Smooth muscle cell of the brain vasculature (primary cell): ENCODE measurements around the gene LRRC51.
"Not testable (repeated sequence)": the region's sequence is repeated elsewhere in the genome, so short reads cannot be mapped to it uniquely, and the experiment has no call there.

Source experiments
- DNase-seq: peaks from one replicate; pipeline ENCODE4 v3.0.0-alpha.2; 2012; ENCODE audit warnings: low read depth, low spot score

The LRRC51 gene

DNA sequence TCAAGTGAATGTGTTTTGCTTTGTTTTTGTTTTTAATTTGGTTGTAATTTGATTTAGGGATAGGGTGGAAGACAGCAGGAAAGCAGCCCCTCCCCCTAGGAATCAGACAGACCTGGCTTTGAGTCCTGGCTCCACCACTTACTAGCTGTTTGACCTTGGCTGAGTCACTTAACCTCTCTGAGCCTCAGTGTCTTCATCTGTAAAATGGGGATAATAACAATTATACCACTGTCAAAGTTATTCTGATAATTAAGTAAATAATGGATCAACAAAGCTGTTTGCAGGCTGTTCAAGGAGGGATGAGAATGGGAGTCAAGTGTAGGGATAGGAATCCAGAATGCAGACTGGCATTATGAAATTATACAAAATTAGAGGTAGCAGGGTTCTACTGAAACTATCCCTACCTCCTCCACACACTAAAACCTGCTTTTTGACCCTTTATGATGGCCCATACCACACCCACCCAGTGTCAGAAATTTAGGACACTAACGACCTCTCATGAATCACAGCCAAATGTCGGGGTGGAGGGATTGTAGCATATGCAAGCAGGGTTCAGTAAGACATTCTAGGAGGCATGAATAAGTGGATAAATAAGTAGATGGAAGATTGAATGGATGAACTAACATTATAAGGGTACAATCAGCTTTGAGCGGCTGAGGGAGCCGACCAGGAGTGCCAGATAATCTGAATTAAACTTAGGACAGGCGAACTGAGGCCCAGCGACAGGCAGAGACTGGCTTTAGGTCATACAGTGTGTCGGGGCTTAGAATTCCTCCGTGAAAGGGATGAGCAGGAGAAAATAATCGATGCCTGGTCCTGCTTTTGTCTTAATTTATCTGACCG is 30.9 kb downstream of the LRRC51 start:
- DNase-seq = no peak

DNA sequence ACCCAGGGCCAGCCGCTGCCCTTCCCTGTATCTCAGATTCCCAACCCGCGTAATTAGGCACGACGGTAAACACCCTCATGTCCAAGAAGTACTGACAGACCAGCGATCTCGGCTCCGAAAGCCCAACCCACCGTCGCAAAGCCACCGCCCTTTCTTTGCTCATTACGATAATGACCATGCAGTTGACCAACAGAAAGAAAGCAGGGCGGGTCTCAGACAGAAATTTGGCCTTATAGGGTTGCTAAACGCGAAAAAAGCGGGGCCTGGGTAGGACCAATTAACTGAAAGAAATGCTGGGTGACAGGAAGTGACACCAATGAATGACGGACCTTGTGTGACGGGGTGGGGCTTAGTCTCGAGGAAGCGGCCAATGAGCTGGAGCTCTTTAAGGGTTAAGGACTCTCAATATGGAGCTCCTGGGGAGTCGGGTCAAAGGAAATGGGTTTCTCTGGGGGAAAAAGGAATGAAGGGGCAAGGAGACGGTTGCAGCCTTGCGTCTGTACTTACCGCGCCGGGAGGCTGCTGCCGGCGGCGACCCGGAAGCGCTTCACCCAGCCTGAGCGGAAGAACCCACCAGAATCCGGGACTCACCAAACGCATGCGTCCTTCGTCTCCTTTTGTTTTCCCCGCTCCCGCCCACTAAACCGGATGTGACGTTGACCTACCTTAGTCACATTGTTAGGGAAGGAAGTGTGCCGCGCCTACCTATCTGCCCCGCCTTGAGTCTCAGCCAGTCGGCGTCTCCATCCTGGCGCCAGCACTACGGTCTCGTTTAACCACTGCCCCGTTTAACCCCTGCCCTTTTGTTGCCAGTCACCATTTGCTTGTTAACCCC is 31.7 kb downstream of the LRRC51 start, which contains the start of gene ANAPC15:
Gene ANAPC15 (minus strand): TSS at position 553 of the 835 bp plus-strand sequence. CDS start 1,419 bp downstream, outside the sequence.
- DNase-seq = peak; percentile 98

DNA sequence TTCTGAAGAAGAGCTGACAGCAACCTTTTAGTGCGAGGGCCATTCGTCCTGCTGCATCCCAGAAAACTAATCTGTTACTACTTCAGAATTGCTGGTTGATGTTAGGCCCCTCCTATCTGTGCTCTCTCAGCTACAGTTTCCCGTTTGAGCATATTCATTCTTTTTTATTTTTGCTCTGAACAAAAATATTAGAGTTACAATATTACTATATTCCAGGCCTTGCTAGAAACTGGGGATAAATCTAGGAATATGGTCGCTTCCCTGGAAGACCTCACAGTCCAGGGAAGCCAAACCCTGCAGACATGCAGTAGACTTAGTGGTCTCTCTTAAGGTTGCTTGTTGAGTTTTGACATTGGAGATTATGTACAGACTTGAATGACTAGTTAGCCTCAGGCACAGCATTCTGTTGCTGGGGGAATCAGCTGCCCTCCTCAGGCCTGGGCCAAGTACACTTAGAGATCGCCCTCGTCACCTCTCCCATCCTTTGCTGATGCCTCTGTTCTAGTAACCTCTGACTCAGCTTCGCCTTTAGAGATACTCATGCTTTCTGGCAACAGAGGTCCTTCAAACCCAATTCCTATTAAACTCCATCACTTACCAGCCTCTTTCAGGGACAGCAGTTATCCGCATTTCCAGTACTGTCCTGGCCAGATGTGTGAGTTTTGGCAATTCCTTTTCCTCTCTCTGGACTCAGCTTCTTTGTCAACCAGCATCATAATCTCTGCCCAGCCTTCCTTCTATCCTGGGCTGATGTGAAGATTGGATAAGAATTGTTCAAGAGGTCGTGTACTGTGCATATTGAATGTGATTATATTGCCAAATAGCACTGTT is 32.5 kb downstream of the LRRC51 start:
- DNase-seq = no peak

DNA sequence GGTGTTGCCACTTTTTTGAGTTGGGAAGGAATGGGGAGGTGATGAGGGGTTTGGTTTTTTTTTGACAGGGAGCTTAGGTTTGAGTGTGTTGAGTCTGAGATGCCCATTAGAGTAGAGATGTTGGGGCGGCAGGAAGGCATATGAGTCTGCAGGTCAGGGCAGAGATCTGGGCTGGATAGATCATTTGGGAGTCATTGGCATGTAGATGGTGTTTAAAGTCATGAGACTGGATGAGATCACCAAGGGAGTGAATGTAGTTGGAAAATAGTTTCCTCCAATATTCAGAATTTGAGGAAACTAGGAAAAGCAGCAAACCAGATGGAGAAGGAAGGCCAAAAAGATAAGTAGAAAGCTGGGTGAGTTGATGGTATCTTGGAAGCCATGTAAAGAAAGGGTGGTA is 33.9 kb downstream of the LRRC51 start:
- DNase-seq = no peak

DNA sequence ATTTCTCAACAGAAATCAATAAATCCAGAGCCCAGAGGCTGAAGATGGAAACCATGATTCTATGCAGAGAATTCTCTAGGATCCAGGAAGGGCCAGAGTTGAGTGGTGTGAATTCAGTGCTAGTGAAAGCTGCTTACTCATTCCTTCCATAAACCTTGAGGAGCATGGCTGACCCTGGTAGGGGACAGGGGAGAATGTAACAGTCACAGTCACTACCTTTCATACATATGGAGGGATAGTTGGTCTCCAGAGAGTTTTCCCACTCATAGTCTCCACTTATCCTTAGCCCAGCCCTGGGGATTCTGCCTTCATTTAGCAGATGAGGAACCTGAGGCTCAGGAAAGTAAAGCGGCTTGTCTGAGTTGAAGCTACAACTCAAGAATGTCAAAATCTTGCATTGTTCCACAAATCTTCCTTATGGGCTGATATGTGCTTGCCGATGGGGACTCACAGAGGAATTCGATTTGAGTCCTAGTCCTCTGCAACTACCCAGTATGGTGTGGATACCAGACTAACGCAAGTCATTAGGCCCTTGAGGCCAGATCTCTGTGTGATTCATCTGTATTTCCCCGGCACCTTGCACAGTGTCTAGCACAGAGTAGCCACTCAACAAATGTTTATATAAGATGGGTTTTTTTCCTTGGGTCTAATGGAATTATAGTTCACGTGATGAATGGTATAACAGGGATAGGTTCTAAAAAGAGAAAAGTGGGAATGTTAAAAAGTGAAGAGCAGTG is 35.5 kb downstream of the LRRC51 start:
- no peak for DNase-seq

DNA sequence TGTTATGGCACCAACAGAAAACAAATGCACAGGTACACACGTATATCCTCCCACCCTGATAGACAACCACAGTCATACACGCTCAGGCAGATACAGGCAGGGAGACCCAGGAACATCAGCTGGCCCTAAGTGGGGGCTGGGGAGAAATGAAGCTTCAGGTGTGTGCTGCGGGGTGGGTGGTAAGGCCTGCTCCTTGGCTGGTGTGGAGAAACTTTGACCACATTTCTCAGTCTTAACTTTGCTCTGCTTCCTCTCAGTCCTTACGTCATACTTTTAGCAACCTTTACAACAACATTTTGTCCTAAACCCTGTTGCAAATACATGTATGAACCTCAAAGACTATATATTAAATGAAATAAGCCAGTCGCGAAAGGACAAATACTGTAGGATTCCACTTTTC is 38.5 kb downstream of the LRRC51 start:
- DNase-seq = no peak

DNA sequence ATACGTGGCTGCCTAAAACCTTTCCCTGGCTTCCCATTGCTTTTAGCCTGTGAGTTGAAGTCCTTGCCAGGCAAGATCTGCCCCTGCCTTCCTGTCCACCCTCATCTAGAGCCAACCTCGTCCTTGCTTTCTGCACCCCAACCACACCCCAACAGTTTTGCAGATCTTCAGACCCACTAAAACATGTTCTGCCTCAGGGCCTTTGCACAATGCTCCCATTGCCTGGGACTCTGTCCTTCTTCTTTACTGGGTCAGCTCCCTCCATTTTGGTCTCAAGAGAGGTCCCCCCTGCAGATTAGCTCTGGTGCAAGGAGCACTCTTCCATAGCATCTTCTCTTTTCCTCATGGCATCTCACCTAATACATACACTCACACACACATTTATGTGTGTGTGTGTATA is 40.3 kb downstream of the LRRC51 start:
- no peak for DNase-seq

DNA sequence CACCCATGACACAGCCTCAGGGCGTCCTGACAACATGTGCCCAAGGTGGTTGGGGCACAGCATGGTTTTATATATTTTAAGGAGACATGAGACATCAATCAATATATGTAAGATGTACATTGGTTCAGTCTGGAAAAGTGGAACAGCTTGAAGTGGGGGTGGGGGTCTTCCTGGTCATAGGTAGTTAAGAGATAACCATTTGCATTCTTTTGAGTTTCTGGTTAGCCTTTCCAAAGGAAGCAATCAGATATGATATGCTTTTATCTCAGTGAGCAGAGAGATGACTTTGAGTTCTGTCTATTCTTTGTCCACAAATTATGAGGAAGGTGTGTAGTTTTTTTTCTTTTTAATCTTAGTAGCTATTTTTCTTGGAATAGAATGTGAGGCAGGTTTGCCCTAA is 42.0 kb downstream of the LRRC51 start:
- no peak for DNase-seq

DNA sequence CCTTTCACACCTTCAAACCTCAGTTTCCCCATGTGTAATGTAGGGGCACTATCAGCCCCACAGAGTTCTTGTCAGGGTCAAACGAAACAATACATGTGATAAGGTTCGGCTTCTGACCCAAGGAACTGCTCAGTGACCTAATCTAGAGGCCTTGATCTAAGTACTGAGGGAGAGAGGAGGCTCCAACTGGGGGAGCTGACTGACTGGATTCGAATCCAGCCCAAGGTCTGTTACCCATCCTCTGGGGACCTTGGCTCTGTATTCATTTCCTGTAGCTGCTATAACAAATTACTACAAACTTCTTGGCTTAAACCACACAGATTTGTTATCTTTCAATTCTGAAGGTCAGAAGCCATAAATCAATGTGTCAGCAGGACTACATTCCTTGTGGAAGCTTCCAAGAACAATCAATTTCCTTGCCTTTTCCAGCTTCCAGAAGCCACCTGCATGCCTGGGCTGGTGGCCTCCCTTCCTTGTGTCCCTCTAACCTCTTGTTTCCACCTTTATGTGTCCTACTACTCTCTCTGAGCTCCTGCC is 42.5 kb downstream of the LRRC51 start:
- no peak for DNase-seq

DNA sequence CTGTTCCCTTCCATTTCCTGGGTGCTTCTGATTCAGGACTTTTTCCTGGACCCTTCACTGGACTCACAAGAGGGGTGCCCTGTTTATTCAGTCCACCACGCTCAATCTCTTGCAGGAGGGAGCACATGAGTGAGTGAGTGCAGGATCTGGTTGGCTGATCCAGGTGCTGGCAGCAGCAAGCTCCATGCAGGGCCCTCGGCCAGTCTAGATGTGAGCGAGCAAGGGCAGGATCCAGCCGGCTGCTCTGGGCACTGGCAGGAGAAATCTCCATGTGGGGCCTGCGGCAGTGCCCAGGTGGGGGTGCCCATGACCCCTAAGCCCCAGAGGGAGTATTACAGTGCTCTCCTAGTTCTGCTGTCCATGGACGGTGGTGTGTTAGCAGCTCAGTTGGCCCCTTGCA is 43.4 kb downstream of the LRRC51 start:
- DNase-seq = no peak

DNA sequence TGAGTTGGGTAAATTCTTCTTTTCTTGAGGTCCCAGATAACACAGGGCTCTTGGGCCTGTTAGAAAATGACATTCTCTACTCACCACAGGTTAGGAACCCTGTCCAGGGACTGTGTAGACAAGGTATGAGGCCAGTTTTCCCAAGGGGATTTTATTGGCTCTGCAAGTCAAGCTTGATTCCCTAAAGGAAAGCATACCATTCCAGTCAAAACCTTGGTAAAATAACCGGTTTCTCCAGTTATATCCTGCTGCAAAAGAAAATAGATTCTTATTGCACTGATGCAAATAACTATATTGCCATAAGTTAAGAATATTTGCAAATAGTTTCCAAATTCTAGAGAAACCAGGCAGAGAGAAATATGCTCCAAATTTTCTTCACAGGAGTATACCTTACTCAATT is 45.3 kb downstream of the LRRC51 start:
- DNase-seq = no peak

DNA sequence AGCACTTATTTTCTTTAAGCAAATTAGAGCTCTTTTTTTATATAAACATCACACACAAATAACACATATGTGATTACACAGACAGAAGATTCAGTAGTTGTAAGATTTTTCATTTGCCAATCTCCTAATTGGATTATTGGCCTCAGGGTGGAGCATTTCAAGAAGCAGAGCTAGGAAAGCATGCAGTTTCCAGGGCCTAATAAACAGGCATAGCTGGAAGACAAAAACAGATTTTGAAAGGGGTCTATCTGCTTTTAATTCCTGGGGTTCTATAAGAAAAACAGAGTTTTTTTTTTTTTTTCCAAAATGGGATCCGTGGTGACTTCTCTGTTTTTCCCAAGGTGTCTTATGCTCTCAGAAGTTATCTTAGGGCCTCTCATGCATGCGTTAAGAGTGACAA is 47.3 kb downstream of the LRRC51 start:
- no peak for DNase-seq

DNA sequence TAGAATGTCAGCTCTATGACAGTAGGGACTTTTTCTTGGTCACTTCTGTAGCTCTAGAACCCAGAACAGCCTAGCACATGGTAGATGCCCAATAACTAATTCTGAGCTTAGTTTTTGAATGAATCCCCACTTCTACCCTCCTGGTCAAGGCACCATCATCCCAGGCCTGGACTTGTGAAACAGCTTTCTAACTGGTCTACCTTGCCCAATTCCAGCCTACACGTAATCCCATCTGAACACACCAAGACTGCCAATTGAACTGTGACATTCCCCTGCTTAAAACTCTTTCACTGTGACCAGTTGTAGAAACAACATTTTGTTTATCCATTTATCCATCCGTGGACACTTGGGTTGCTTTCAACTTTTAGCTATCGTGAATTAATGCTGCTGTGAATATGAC is 48.7 kb downstream of the LRRC51 start:
- DNase-seq = no peak

DNA sequence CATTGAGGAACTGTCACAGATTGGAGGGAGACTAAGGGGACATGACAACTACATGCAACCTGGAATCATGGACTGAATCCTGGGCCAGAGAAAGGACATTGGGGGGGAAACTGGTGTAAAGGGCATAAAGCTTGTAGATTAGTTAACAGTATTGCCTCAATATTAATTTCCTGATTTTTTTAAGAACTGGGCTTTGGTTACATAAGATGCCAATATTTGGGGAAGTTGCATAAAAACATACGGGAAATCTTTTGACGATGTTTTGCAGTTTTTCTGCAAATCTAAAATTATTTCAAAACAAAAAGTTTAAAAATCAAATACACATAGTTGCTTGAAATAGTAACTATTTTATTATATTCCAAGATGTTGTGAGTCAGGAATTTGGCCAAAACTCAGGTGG is 52.0 kb downstream of the LRRC51 start:
- no peak for DNase-seq

DNA sequence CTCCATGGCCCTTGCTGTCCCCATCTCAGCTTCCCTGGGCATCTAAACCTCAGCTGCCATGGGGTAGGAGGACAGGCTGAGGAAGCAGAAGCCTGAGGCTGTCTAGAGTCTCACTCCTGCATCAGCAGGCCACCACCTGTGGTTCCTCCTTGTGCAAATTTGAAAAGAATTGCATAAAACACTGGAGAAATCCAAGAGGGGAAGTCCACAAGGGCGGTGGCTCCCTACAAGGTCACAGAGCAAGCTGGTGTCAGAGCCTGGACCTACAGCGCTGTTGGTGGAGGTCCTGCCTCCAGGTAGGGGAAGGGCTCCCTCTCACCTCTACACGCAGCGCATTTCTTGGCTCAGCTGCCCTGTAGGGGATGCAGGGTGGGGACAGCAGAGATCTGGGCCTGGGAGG is 54.8 kb downstream of the LRRC51 start, which contains the start of gene FOLR3:
Gene FOLR3 (plus strand): TSS at position 253 of the 400 bp plus-strand sequence. CDS start 228 bp downstream, outside the sequence.
- not testable (repeated sequence) for DNase-seq

DNA sequence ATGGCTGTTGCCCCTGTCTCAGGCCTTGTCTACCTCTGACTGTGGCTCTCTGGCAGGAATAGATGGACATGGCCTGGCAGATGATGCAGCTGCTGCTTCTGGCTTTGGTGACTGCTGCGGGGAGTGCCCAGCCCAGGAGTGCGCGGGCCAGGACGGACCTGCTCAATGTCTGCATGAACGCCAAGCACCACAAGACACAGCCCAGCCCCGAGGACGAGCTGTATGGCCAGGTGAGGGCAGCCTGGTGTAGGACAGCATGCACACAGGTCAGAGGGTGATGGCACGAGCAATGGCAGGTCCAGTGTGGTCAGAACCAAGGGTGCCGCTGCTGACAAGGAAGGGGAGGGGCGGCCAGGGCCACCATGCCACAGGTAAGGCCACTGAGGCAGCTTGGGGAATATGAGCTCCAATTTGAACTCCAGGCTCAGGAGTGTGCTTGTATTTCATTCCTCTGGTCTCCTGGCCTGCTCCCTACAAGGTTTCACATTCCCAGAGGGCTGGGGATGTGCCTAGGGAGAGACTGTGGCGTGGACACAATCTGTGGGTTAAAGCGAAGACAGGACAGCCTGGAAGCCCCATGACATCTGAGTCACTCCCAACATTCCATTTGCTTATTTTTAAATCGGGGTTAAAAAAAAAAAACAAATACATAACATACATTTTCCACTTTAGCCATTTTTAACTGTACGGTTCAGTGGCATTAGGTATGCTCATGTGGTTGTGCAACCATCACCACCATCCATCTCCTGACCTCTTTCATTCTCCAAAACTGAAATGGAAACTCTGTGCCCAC is 55.4 kb downstream of the LRRC51 start:
- no peak for DNase-seq

DNA sequence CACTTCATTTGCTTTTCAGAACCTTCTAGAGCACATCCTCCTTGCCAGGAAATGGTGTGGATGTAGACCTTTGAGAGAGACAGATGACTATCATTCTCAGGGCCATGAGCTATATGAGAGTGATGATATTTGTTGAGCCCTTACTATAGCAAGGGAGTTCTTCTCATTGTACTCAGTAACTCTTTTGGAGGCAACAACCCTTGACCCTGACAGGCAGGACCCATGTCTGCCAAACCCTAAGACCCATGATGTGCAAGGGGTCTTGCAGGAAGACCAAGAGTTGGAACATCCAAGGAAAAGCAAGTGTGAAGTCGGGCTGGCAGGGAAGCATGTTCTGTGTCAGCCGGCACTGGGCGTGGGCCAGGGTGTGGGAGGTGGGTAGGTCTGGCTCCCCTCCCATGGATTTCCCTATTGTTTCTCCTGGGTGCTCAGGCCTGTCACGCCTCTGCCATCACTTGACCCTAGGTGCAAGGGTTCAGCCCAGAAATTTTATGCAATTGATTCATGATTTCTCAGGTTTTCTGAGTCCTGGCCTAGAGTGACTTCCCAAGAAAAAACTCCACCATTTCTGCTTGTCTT is 56.1 kb downstream of the LRRC51 start:
- no peak for DNase-seq

DNA sequence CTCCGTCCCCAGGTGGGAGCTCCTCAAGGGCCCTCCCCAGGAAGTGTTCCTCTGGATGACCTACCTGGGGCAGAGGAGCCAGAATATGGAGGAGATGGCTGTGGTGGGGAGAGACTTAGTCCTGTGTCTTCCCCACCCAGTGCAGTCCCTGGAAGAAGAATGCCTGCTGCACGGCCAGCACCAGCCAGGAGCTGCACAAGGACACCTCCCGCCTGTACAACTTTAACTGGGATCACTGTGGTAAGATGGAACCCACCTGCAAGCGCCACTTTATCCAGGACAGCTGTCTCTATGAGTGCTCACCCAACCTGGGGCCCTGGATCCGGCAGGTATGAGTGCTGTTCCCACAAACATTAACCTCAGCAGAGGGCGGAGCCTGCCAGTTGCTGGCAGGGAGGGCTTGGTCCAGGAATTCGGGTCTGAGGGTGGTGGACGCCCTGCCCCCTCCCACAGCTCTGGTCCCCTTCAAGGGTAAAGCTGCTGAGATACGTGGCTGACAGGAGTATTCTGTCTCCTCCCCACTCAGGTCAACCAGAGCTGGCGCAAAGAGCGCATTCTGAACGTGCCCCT is 58.3 kb downstream of the LRRC51 start:
- no peak for DNase-seq

DNA sequence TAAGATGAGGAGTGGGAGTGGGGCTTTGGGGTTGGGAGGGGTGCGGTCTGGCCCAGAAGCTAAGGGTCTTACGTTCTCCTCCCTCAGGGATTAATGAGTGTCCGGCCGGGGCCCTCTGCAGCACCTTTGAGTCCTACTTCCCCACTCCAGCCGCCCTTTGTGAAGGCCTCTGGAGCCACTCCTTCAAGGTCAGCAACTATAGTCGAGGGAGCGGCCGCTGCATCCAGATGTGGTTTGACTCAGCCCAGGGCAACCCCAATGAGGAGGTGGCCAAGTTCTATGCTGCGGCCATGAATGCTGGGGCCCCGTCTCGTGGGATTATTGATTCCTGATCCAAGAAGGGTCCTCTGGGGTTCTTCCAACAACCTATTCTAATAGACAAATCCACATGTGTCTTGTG is 58.9 kb downstream of the LRRC51 start:
- DNase-seq = no peak
